ENCODE results near the gene GAMT.

GRCh38 chr19:1386945-1387683, 14.2 kb downstream of the GAMT start:
- no peak for TF ChIP-seq CTCF (IDR thresholded peaks at IDR 0.05; ENCODE audit: low read depth, low read length)
- no peak for TF ChIP-seq MAX (IDR thresholded peaks at IDR 0.05; ENCODE audit: low read depth, low read length)
- no peak for TF ChIP-seq MYC (IDR thresholded peaks at IDR 0.05; ENCODE audit: low read depth, low read length)
- no peak for TF ChIP-seq POLR2A (IDR thresholded peaks at IDR 0.05; ENCODE audit: extremely low read depth, insufficient read length)

Data from NB4 (cell line).